SH-SY5Y (cell line): ENCODE results near the gene OR7G2.

Experiments
- GATA2 ChIP-seq: IDR thresholded peaks from 2 replicates; pipeline ENCODE4 v1.6.1; 2011; ENCODE audit warnings: mild to moderate bottlenecking, low read depth, low read length
- GATA3 ChIP-seq: IDR thresholded peaks from 2 replicates; pipeline ENCODE4 v1.6.1; 2011; ENCODE audit warnings: low read depth, mild to moderate bottlenecking, low read length, moderate library complexity

DNA sequence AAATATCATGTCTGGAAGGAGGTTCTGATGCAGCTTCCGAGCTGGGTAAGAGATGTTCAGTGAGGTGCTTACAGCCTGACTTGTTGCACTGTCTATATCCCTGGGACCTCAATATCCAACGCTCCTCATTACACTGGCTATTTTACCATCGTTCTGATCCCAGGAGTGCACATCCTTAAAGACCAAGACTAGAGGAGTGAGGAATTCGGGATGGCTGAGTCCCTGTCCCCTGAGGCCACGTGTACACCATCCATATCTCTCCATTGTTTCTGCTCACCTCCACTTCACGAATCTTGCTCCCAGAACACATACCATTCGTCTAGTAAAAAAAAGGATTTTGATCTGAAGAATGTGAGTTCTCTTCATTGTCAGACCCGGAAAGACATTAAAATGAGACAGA lies at the start of gene OR7G2:
- TF ChIP-seq GATA3 (no peak), GATA2 (no peak)
